Stimulated activated effector memory CD8-positive, alpha-beta T cell treated with anti-CD3 and anti-CD28 coated beads, Interleukin-12 subunit alpha, Interleukin-12 subunit beta, amount 100 ng/mL, for 72 hours (primary cell): ENCODE measurements around the gene POMT2.
A peak's percentile ranks its signal among the peaks of the same experiment; 100 is the strongest.

Experiments used
- ATAC-seq: fragments of 150-1000 bp; cut with Tn5 transposase; 2 replicates; pipeline ENCODE4 v1.10.0; 2021
- DNase-seq, 2 donors: peaks; one replicate each; pipeline ENCODE4 v3.0.0; 2021 to 2022; ENCODE audit warnings: low spot score in 2 of 2
- H3K27ac Mint-ChIP-seq: one replicate; pipeline ENCODE4 v1.8.0; 2022; ENCODE audit warnings: mild to moderate bottlenecking, mixed read lengths
- H3K36me3 Mint-ChIP-seq: one replicate; pipeline ENCODE4 v1.8.0; 2022; ENCODE audit warnings: mild to moderate bottlenecking, mixed read lengths
- H3K4me1 Mint-ChIP-seq: one replicate; pipeline ENCODE4 v1.8.0; 2022; ENCODE audit warnings: mixed read lengths
- H3K4me3 Mint-ChIP-seq: one replicate; pipeline ENCODE4 v1.8.0; 2022; ENCODE audit warnings: mild to moderate bottlenecking, mixed read lengths
- H3K9me3 Mint-ChIP-seq: one replicate; pipeline ENCODE4 v1.8.0; 2022; ENCODE audit warnings: mixed read lengths

POMT2 gene

GRCh38 chr14:77270361-77271112 is 50.1 kb downstream of the POMT2 start:
- H3K4me3 Mint-ChIP-seq = peak overlapping the region; percentile 32
- no peak for DNase-seq
- no peak for ATAC-seq
- H3K9me3 Mint-ChIP-seq = peaks cover 2% of the 10 kb centered on the region
- H3K4me1 Mint-ChIP-seq = peaks cover 17% of the 10 kb centered on the region
- H3K36me3 Mint-ChIP-seq = no peaks in the 10 kb centered on the region
- no peak overlapping the region for H3K27ac Mint-ChIP-seq

DNA sequence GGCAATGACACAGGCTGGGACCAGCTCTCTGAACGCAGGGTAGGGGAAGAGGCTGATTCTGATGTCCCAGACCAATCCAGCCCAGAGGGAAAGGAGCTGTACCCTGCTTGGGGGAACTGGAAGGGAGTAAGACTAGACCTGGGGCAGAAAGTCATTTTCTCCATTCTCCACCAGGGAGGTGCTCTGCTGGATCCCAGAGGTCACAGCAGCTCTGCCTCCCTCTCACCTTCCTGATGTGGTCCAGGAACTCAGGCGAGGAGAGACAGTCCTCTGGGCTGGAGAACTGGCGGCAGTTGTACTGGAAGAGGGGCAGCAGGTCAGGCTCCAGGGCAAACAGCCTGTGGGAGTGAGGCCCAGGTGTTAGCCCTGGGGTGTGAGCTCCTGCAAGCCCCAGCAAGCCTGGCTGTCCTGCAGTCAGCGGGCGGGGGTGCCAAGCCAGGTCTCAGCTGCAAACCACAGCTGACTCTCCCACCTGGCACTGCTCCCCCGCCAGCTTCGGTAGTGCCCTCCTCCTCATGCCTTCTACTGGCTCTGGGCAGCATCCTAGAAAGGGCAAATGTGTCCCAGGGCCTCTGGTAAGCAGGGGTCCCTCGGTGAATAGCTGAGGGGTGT is 51.6 kb downstream of the POMT2 start:
- DNase-seq = no peak
- no peaks in the 10 kb centered on the region for H3K36me3 Mint-ChIP-seq
- no peak overlapping the region for H3K27ac Mint-ChIP-seq
- H3K4me3 Mint-ChIP-seq = no peak overlapping the region
- H3K4me1 Mint-ChIP-seq = peaks cover 17% of the 10 kb centered on the region
- ATAC-seq = peak; percentile 15
- peaks cover 2% of the 10 kb centered on the region for H3K9me3 Mint-ChIP-seq

DNA sequence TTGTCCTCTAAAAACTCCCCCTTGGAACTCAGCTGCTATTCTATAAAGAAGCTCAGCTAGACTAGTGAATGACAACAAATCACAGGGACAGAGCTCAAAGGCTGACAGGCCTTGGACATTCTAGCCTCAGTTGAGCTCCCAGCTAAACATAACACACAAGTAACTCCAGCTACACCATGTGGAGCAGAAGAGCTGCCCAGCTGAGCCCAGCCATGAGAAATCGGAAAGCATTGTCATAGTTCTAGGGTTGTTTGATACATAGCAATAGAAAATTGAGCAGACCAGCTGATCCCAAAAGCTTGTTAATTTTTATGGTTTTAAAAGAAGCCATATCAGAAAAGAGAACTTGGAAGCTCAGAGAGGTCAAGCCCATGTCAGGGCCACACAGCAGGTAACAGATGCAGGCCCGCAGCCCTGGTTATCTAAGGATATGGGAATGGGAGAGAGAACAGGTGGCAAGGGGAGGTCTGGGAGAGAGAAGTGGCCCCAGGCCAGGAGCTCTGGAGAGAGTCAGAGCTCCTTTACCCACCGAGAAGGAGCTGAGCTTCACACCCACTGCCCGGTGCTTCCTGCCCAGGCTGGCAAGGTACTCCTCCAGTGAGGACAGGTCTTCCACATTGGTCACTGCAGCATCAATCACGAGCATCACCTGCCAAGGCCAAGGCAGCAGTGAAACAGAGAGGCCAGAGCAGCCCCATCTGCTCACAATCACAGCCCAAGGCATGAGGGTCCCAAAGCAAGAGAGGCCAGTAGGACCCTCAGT is 52.6 kb downstream of the POMT2 start:
- ATAC-seq (no peak), DNase-seq (no peak)
- peaks cover 17% of the 10 kb centered on the region for H3K4me1 Mint-ChIP-seq
- H3K27ac Mint-ChIP-seq = no peak overlapping the region
- peaks cover 2% of the 10 kb centered on the region for H3K9me3 Mint-ChIP-seq
- H3K4me3 Mint-ChIP-seq = no peak overlapping the region
- H3K36me3 Mint-ChIP-seq = no peaks in the 10 kb centered on the region

DNA sequence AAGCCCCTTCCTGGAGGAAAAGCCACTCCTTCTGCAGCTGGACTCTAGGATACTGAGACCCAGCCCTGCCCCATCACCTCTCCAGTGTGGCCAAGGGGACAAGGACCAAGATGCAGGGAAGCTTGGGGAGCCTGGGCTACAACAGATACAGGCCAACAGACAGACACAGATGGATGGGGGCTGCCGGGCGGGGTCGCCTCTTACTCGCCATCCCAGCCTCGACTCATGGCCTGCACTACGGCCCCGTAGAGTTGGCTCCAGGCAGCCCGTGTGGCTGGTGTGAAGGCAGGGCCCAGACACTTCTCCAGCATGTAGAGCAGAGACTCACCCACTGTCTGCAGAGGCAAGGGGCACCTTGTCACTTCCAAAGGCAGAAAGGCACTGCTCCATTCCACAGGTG is 54.3 kb downstream of the POMT2 start:
- Mint-ChIP-seq H3K4me3 (no peak overlapping the region), H3K27ac (no peak overlapping the region), H3K36me3 (no peaks in the 10 kb centered on the region), H3K4me1 (peaks cover 17% of the 10 kb centered on the region), H3K9me3 (peaks cover 2% of the 10 kb centered on the region)
- DNase-seq (no peak), ATAC-seq (no peak)

GRCh38 chr14:77265561-77266335 is 54.9 kb downstream of the POMT2 start:
- Mint-ChIP-seq H3K4me1 (peaks cover 17% of the 10 kb centered on the region), H3K4me3 (no peak overlapping the region)
- no peak for ATAC-seq

GRCh38 chr14:77265187-77265515 is 55.5 kb downstream of the POMT2 start:
- ATAC-seq (no peak), DNase-seq (no peak)
- Mint-ChIP-seq H3K4me1 (peaks cover 14% of the 10 kb centered on the region), H3K9me3 (peaks cover 2% of the 10 kb centered on the region), H3K36me3 (no peaks in the 10 kb centered on the region), H3K27ac (no peak overlapping the region), H3K4me3 (no peak overlapping the region)

More at GRCh38 chr14:77265561-77266335, 54.9 kb downstream of the POMT2 start:
- no peak for DNase-seq
- no peaks in the 10 kb centered on the region for H3K36me3 Mint-ChIP-seq
- H3K9me3 Mint-ChIP-seq = peaks cover 2% of the 10 kb centered on the region
- no peak overlapping the region for H3K27ac Mint-ChIP-seq

DNA sequence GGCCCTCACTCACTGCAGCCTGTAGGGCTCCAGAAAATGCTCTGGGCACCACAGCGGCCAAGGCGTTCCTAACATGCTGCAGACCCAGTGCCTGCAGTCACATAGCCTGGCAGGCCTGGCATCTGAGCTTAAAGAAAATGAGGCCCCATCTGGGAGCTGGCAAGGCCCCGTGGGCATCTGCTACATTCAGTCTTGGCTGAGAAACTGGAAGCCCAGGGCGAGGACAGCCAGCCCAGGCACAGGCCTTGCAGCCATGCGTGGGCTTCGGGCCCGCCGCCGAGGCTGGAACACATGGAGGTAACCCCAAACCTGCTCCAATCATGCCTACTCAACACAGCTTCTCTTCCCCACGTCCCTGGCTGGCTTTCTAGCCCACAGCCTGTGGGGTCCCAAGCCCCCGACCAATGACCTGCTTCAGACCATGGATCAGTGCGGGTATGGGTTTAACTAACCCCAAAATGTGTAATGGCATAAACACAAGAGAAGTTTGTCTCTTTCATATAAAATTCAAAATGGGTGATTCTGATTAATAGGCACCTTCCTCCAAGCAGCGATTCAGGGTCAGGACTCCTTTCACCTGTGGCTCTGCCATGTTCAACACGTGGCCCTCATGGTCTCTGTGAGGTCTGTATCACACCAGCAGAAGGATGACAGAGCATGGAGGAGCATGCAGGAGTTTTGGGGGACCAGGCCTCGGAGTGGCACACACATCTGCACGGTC is 56.1 kb downstream of the POMT2 start:
- ATAC-seq (no peak), DNase-seq (no peak)
- Mint-ChIP-seq H3K36me3 (no peaks in the 10 kb centered on the region), H3K9me3 (peaks cover 2% of the 10 kb centered on the region), H3K4me1 (peaks cover 9% of the 10 kb centered on the region), H3K27ac (no peak overlapping the region), H3K4me3 (no peak overlapping the region)

DNA sequence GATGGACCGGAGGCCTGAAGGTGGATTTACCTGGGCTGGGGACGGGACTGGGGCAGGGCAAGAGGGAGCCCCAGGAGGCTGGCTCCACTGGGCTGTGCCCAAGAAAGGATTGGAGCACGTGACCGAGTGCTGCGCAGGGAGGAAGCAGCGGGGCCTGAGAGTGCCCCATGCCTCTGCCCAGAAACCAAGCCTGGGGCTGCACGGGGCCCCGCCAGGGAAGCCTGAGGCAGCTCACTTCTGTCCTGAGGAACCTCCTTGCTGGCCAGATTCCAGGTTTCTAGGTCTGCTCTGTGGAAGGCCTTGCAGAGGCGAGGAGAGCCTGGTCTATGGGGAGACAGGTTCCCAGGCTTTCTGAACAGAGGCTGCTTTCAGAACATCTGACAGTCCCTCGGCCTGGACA is 60.1 kb downstream of the POMT2 start:
- Mint-ChIP-seq H3K4me3 (no peak overlapping the region), H3K27ac (no peak overlapping the region), H3K4me1 (no peaks in the 10 kb centered on the region), H3K9me3 (no peaks in the 10 kb centered on the region), H3K36me3 (no peaks in the 10 kb centered on the region)
- ATAC-seq (no peak), DNase-seq (no peak)

- no peak overlapping the region for H3K4me3 Mint-ChIP-seq
- DNase-seq (no peak), ATAC-seq (no peak)
- no peak overlapping the region for H3K27ac Mint-ChIP-seq
- H3K9me3 Mint-ChIP-seq = no peaks in the 10 kb centered on the region
- no peaks in the 10 kb centered on the region for H3K4me1 Mint-ChIP-seq
- H3K36me3 Mint-ChIP-seq = no peaks in the 10 kb centered on the region
Observed at GRCh38 chr14:77260199-77260598, 60.5 kb downstream of the POMT2 start.

GRCh38 chr14:77259025-77259715 is 61.5 kb downstream of the POMT2 start:
- DNase-seq = no peak
- H3K4me3 Mint-ChIP-seq = no peak overlapping the region
- H3K27ac Mint-ChIP-seq = no peak overlapping the region
- no peaks in the 10 kb centered on the region for H3K9me3 Mint-ChIP-seq
- no peaks in the 10 kb centered on the region for H3K36me3 Mint-ChIP-seq
- ATAC-seq = no peak
- H3K4me1 Mint-ChIP-seq = no peaks in the 10 kb centered on the region

DNA sequence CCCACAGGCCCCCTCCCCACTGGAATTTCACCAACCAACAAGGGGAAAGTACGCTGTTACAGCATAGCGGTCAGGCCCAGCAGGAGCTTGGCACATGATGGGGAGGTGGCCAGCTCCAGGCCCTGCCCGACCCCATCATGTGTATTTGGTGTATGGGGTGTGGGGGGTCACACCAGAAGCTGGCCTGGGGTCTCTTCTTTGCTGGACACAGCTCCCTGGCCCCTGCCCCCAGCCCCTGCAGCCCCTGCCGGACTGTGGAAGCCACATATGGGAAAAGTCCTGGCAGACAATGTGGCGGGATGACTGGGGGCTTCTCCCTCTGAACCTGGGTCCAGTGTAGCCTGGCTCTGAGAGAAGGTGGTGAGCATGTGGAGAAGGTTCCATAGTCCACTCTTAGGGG is 62.1 kb downstream of the POMT2 start:
- ATAC-seq (no peak), DNase-seq (no peak)
- Mint-ChIP-seq H3K36me3 (no peaks in the 10 kb centered on the region), H3K4me3 (no peak overlapping the region), H3K27ac (no peak overlapping the region), H3K4me1 (peaks cover 4% of the 10 kb centered on the region), H3K9me3 (no peaks in the 10 kb centered on the region)

DNA sequence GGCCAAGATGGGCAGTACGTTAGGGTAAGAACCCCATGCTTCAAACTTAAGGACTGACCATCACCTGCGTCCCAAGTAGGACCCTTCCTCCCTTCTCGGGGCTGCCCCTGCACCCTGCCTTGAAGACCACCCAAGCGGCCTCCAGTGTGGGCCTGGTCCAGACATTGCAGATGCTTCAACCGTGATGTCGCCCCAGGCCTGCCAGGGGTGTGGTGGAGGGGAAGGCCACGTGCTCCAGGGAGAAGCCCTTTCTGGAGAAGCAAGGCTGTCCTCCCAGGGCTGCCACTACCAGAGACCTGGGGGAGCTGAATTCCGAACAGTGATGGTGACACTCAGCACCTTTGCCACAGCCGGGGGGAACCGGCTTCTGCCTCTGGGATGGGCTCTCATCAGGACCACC is 63.0 kb downstream of the POMT2 start:
- H3K9me3 Mint-ChIP-seq = no peaks in the 10 kb centered on the region
- H3K36me3 Mint-ChIP-seq = peaks cover 5% of the 10 kb centered on the region
- no peak overlapping the region for H3K4me3 Mint-ChIP-seq
- no peak overlapping the region for H3K27ac Mint-ChIP-seq
- ATAC-seq (no peak), DNase-seq (no peak)
- H3K4me1 Mint-ChIP-seq = peaks cover 8% of the 10 kb centered on the region

DNA sequence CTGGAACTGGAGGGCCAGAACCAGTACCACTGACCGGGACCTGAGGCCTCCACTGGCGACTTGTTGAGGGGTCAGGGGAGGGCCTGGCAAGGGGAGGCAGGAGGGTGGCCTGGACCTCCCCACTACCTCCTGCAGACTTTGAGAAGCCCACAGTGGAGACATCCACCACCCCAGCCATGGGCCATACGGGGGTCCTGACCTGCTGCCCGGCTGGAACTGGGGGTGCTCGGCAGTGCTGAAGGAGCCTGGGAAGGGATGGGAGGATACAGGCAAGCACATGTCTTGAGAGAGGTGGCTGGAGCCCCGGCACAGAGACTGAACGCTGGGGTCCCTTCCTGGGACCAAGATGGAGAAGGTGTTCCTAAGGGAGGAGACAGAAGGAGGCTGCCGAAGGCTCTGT is 64.0 kb downstream of the POMT2 start:
- H3K36me3 Mint-ChIP-seq = peaks cover 5% of the 10 kb centered on the region
- H3K4me1 Mint-ChIP-seq = peaks cover 8% of the 10 kb centered on the region
- H3K27ac Mint-ChIP-seq = no peak overlapping the region
- H3K9me3 Mint-ChIP-seq = no peaks in the 10 kb centered on the region
- H3K4me3 Mint-ChIP-seq = no peak overlapping the region
- ATAC-seq (no peak), DNase-seq (no peak)

DNA sequence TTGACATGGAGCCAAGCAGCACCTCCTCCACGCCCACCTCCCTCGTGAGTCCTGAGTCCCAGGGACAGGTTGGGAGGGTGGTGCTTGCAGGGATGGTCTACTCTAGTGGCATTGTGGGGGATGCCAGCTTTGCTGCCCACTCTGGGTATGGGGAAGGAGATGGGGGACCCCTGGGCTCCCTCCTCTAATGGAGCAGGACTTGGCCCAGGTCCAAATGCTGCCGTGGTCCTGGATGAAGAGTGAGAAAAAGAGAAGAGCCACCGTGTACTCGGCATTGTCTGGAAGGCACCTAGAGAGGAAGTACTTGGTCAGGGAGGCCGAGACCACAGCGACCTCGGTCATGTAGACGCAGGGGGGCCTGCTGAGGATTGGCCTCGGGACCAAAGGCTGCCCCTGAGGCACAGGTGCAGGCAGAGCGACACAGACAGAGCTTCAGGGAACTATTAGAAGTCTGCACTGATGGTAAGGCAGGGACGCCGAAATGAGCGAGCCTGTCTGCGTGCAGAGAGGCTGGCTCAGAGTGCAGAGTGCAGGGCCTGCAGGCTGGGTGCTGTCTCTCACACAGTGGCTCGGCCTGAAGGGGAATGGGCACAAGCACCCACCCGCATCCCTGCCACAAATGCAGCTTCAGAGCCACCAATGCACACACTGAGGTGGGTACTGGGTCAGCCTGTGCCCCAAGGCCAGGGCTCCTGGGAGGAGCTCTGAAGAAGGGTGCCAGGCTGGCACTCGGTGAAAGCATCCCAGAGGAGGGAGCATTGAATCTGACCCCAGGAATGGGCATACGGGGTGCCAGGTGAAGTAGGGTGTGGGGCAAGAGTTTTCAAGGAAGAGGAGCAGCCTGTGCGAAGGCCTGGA is 67.1 kb downstream of the POMT2 start:
- Mint-ChIP-seq H3K36me3 (peaks cover 5% of the 10 kb centered on the region), H3K4me1 (peaks cover 8% of the 10 kb centered on the region), H3K9me3 (no peaks in the 10 kb centered on the region), H3K4me3 (no peak overlapping the region), H3K27ac (no peak overlapping the region)
- ATAC-seq (peak; percentile 22), DNase-seq (no peak)
